HepG2 (cell line): ENCODE results near the gene SH2D2A. TPM values are rescaled to one million over a fixed set of nuclear protein-coding genes. Genes with fewer than 3 reads are reported as not detected.
A peak's percentile ranks its signal among the peaks of the same experiment; 100 is the strongest.

Experiments
- ATF3 ChIP-seq: sonication (generic); formaldehyde crosslinking; IDR thresholded peaks from 2 replicates; pipeline ENCODE4 v1.4.0; 2020; ENCODE audit warnings: missing genetic modification reagents
- DDIT3 ChIP-seq: sonication (generic); formaldehyde crosslinking; IDR thresholded peaks from 2 replicates; pipeline ENCODE4 v1.4.0; 2020; ENCODE audit warnings: mild to moderate bottlenecking, missing genetic modification reagents
- FOXA1 ChIP-seq, 2 experiments: fragments of 450-650 bp in 1 of 2; sonication (generic) in 1 of 2; formaldehyde crosslinking in 1 of 2; IDR thresholded peaks; 2 replicates each; pipeline versions ENCODE4 v1.4.0 to v1.6.1; 2016 to 2020; ENCODE audit warnings: missing genetic modification reagents in 1 of 2
- FOXA3 ChIP-seq: IDR thresholded peaks from 2 replicates; pipeline ENCODE4 v1.6.1; 2016; ENCODE audit warnings: missing genetic modification reagents, missing compliant biosample characterization
- GTF2F1 ChIP-seq: fragments of 150-350 bp; IDR thresholded peaks from 2 replicates; pipeline ENCODE4 v1.6.1; 2014; ENCODE audit warnings: low read length
- KDM1A ChIP-seq: IDR thresholded peaks from 2 replicates; pipeline ENCODE4 v1.6.1; 2016; ENCODE audit warnings: missing compliant biosample characterization
- KLF11 ChIP-seq: IDR thresholded peaks from 2 replicates; pipeline ENCODE4 v1.6.1; 2016; ENCODE audit warnings: missing compliant biosample characterization
- LCORL ChIP-seq, 2 experiments: fragments of 450-650 bp in 1 of 2; sonication (generic) in 1 of 2; formaldehyde crosslinking in 1 of 2; IDR thresholded peaks; 2 replicates each; pipeline versions ENCODE4 v1.5.0 to v1.6.1; 2017 to 2020; ENCODE audit warnings: antibody characterized with exemption in 1 of 2, missing genetic modification reagents in 1 of 2
- NR2F6 ChIP-seq, 2 experiments: IDR thresholded peaks; 2 replicates each; pipeline ENCODE4 v1.6.1; 2016; ENCODE audit warnings: antibody characterized with exemption in 1 of 2, mild to moderate bottlenecking in 1 of 2
- RARA ChIP-seq: IDR thresholded peaks from 2 replicates; pipeline ENCODE4 v1.6.1; 2016; ENCODE audit warnings: missing genetic modification reagents, missing compliant biosample characterization
- RBFOX2 ChIP-seq: fragments of 200-400 bp; formaldehyde crosslinking; IDR thresholded peaks from 2 replicates; pipeline ENCODE4 v1.6.1; 2017; ENCODE audit warnings: low read depth, mild to moderate bottlenecking, low read length
- RXRA ChIP-seq: sonication (generic); formaldehyde crosslinking; IDR thresholded peaks from 2 replicates; pipeline ENCODE4 v1.5.1; 2020; ENCODE audit warnings: missing genetic modification reagents
- SAFB2 ChIP-seq: sonication (generic); formaldehyde crosslinking; IDR thresholded peaks from 2 replicates; pipeline ENCODE4 v1.5.1; 2020; ENCODE audit warnings: missing genetic modification reagents, low read depth, mild to moderate bottlenecking, borderline replicate concordance
- SIX4 ChIP-seq: sonication (generic); formaldehyde crosslinking; IDR thresholded peaks from 2 replicates; pipeline ENCODE4 v1.4.0; 2020; ENCODE audit warnings: missing genetic modification reagents
- STAT6 ChIP-seq: sonication (generic); formaldehyde crosslinking; IDR thresholded peaks from 2 replicates; pipeline ENCODE4 v1.4.0; 2020; ENCODE audit warnings: missing genetic modification reagents, mild to moderate bottlenecking, borderline replicate concordance
- ZNF3 ChIP-seq: IDR thresholded peaks from 2 replicates; pipeline ENCODE4 v1.7.0; 2017; ENCODE audit warnings: inconsistent platforms
- ZNF407 ChIP-seq: sonication (generic); formaldehyde crosslinking; IDR thresholded peaks from one replicate; pipeline ENCODE4 v1.5.1; 2020; ENCODE audit warnings: mild to moderate bottlenecking, missing genetic modification reagents; ENCODE audit errors: not compliant biosample characterization
- ZNF713 ChIP-seq: sonication (generic); formaldehyde crosslinking; IDR thresholded peaks from 2 replicates; pipeline ENCODE4 v1.4.0; 2020; ENCODE audit warnings: mild to moderate bottlenecking, missing genetic modification reagents
- ZNF773 ChIP-seq: sonication (generic); formaldehyde crosslinking; IDR thresholded peaks from 2 replicates; pipeline ENCODE4 v1.4.0; 2020; ENCODE audit warnings: missing genetic modification reagents, borderline replicate concordance
- ZNF891 ChIP-seq: sonication (generic); formaldehyde crosslinking; IDR thresholded peaks from 2 replicates; pipeline ENCODE4 v1.5.0; 2020; ENCODE audit warnings: mild to moderate bottlenecking, missing genetic modification reagents
- polyA plus RNA-seq, 8 experiments: library from polyadenylated mRNA; depleted of rRNA in 3 of 8; stranded (reverse) in 7 of 8; unstranded in 1 of 8; fragments of >200 nt; fragmentation: Illumina TruSeq in 4 of 8; extraction: Trizol in 4 of 8; gene quantifications; 2 replicates each; pipeline versions ENCODE4 v1.2.1 to v1.2.3, GENCODE V29; 2011 to 2016; ENCODE audit warnings: low read depth in 4 of 8, missing spikeins in 1 of 8, mixed read lengths in 1 of 8; ENCODE audit not compliant: insufficient read depth in 1 of 8
- total RNA-seq, 5 experiments: library from RNA; depleted of rRNA; stranded (reverse); fragments of >200 nt; fragmentation: Illumina TruSeq; extraction: Trizol; gene quantifications; 2 replicates each; pipeline ENCODE4 v1.2.3, GENCODE V29; 2016; ENCODE audit warnings: low read depth in 1 of 5

The SH2D2A gene
- total and polyA plus RNA-seq, 2 of the 13 experiments (the other 11 are each of a cell fraction or from before 2014, with no cell fraction given): 0.57 to 0.73 TPM

- no peak for TF ChIP-seq STAT6
- no peak for TF ChIP-seq DDIT3 (CRISPR knock-in tag)
- TF ChIP-seq FOXA1 (IDR thresholded peaks at IDR 0.05): no peak
- TF ChIP-seq FOXA1 (CRISPR knock-in tag; IDR thresholded peaks at IDR 0.05): peak; percentile 93
- TF ChIP-seq LCORL (IDR thresholded peaks at IDR 0.05): no peak
- 0 out of 2 replicates have a peak, but pooled peaks have one; percentile 38 for TF ChIP-seq LCORL (CRISPR knock-in tag; IDR thresholded peaks at IDR 0.05)
- peak; percentile 38; the same call in 1 of the 2 replicates for TF ChIP-seq KDM1A
- no peak for TF ChIP-seq ZNF713 (CRISPR knock-in tag)
- TF ChIP-seq RXRA: peak; percentile 68
- no peak for TF ChIP-seq RBFOX2
- no peak for TF ChIP-seq ZNF407 (CRISPR knock-in tag)
- no peak for TF ChIP-seq GTF2F1
- no peak for TF ChIP-seq SAFB2 (CRISPR knock-in tag)
- TF ChIP-seq ZNF3 (CRISPR knock-in tag): 0 out of 2 replicates have a peak, but pooled peaks have one; percentile 31
- TF ChIP-seq FOXA3: peak; percentile 92
- TF ChIP-seq ZNF773 (CRISPR knock-in tag): no peak
- TF ChIP-seq SIX4 (CRISPR knock-in tag): peak; percentile 39; the same call in 1 of the 2 replicates
- peak; percentile 69 for TF ChIP-seq RARA (CRISPR knock-in tag)
- TF ChIP-seq NR2F6 (IDR thresholded peaks at IDR 0.05): peak; percentile 87
- peak; percentile 93 for TF ChIP-seq NR2F6 (CRISPR knock-in tag; IDR thresholded peaks at IDR 0.05)
- no peak for TF ChIP-seq KLF11
- TF ChIP-seq ZNF891: no peak
- no peak for TF ChIP-seq ATF3
These were observed 35.8 kb upstream of the SH2D2A start (continued) for GRCh38 chr1:156852418-156852874.
